Stimulated activated CD4-positive, alpha-beta T cell treated with anti-CD3 and anti-CD28 coated beads, Interleukin-1b, Interleukin-23, amount 100 ng/mL, for 24 hours (primary cell): Measurements from ENCODE around the gene NEURL1.
"Not testable (repeated sequence)": the region's sequence is repeated elsewhere in the genome, so short reads cannot be mapped to it uniquely, and the experiment has no call there.

ENCODE experiments used
- DNase-seq, 4 experiments: peaks; one replicate each; pipeline ENCODE4 v3.0.0-alpha.2; 2020; ENCODE audit warnings: low read depth in 4 of 4, low spot score in 1 of 4

Gene NEURL1

DNA sequence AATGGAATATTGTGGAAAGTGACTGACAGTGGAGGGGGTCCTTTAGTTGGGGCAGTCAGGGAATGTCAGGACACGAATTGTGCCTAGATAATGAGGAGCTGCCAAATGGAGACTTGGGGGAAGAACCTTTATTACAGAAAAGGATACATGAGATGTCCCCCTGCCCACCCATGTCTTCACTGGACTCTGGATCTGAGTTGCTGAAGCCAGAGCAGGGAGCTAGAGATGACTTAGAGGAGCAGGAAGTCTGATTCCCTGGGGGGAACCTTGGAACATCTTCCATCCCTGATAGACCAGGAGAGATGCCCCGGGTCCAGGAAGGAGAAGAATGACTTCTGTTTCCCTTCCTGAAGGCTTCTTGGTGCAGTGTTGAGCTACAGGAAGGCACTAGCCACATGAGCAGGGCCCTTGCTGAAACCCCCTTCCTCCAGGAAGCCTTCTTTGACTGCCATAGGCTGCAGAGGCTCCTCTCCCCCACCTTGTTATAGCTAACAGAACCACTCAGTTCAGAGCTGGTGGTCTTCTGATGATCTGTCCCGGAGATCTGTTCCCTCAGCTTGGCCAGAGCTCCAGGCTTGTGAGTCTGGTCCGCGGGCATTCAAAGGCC, 747 bp upstream of the NEURL1 start:
- no peak for DNase-seq

GRCh38 chr10:103493916-103494877, 692 bp downstream of the NEURL1 start:
- no peak for DNase-seq

DNA sequence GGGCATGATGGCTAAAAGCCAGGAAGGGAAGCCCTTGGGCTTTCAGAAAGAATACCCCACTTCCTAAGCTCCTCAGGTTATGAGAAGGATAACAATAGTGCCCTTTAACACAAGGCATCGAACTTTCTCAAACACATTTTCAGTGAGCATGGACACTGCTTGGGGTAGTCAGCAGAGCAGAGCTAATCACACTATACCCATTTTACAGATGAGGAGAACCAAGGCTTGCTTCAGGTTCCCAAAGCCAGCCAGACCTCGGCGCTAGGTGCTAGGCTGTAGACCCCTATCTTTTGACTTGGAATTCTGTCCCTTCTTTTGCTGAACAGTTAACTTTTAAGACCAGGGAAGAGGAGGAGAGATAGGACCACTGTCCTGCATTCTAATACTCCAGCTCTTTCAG, 1.8 kb downstream of the NEURL1 start:
- DNase-seq: no peak

DNA sequence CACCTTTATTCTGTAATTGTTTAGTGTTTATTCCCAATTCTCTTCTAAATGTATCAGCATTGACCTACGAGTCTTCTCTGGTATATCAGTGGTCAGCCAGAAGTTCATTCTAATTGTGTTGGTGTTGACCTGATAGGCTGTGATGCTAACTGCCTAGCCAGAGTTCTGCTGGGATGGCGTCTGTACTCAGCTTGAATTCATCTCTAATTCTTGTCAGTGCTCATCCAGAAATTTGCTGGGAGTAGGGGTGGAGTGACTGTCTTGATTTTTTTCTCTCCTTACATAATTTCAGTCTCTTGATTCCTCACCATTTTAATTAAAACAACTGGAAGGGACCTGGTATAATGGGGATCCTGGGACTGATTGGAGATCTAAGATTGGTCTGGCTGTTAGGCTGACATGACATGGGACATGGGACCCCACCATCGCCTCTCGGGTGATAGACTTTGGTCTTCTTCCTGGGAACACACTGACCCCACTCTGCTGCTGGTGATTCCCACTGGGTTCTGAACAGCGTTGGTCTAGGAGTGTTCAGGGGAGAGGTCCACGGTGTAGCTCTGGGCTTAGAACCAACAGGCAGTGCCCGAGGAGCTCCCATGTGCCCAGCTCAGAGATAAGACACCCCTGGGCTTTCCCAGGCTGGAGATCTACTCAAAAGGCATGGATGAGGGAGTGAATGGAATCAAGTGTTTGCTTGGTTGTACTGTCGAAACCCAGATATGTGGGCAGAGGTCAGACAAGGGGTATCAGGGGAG, 3.8 kb downstream of the NEURL1 start:
- no peak for DNase-seq

DNA sequence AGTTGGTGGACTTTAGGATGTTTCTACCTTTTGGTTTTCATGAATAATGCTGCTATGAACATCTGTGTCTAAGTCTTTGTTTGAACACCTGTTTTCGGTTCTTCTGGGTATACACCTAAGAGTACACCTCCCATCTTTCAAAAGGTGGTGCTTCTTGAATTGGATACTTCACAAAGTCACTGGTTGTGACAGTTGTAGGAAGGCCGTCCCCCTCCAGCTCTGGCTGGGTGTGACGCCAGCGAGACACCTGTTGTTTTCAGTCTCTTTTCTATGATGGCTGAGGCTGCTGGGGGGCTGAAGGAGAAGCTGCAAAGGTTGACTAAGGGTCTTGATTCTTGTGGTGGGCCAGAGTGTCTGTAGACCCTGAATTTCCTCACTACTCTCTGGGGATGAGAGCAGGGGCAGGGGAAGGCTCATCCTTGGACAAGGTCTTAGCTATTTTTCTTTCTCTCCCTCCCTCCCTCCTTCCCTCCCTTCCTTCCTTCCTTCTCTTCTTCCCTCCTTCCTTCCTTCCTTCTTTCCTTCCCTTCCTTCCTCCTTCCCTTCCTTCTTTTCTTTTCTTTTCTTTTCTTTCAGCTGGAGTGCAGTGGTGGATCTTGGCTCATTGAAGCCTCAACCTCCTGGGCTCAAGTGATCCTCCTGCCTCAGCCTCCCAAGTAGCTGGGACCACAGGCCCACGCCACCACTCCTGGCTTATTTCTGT, 5.6 kb downstream of the NEURL1 start:
- DNase-seq: no peak

GRCh38 chr10:103499881-103500280, 6.4 kb downstream of the NEURL1 start:
- no peak for DNase-seq

- DNase-seq: no peak
Measured at GRCh38 chr10:103500481-103500880, 7.0 kb downstream of the NEURL1 start.

DNA sequence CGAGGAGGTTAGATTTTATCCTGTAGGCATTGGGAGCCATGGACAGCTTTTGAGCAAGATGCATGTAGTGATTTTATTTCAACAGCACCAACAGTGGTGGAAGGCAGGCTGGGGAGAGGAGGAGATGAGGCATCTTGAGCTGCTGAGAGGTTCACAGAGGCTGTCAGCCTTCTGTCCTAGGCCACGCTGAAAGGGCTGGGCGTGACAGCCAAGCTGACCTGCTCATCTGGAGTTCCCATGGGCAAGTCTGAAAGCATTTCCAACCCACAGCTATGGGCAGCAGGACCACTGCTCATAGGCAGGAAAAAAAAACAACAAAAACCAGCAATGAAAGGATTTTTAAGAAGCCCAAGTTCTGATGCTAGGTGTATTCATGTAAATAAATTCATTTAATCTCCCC, 7.7 kb downstream of the NEURL1 start:
- no peak for DNase-seq

DNA sequence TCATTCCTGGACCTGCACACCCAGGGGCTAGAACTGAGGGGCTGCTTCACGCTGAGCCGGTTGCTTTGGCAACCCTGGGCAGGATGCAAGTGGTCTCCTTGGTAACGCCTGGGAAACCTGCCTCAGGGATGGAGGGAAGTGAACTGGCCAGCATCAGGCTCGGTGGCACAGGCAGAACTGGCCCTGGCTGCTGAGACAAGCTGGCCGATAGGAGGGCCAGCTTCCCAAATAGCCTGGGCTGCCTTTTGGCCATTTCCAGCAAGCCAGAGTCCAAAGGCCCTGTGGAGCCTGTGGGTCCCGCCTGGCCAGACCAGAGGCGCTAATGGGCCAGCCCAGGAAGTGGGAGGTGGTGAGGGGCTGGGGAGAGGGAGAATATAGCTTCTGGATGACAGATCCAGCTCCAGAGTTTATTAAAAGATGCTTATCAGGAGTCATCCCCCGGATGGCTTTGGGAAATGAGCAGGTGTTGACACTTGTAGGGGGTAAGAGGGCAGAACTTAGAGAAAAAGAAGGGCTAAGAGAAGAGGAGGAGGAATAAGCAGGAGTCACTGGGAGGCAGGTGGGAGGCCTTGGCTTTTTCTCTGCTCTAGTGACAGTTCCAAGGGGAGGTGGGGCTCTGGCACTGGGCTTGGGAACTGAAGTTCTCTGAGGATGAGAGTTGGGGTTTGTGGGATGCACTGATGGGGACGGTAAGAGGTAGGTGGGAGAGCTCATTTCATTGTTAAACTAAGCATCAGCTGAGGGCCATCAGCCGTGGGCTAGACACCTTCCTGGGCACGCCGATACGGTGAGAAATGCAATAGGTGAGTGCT, 9.6 kb downstream of the NEURL1 start:
- no peak for DNase-seq

GRCh38 chr10:103503777-103504176, 10.3 kb downstream of the NEURL1 start:
- not testable (repeated sequence) for DNase-seq

DNA sequence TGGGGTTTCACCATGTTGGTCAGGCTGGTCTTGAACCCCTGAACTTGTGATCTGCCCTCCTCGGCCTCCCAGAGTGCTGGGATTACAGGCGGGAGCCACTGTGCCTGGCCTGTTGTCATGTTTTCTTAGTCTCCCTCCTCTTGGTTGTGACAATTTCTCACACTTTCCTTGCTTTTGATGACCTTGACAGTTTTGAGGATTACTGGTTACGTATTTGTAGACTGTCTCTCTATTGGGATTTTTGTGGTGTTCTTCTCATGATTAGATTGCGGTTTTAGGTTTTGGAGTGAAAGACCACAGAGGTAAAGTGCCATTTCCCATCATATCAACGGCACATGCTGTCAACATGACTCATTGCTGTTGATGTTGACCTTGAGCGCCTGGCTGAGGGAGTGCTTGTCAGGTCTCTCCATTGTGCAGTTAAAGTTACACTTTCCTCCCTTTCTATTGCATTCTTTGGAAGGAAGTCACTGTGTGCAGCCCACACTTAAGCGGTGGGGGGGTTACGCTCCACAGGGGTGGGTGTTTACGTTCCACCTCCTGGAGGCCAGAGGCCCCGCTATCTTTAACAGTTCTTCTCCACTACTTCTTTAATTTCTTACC, 10.8 kb downstream of the NEURL1 start:
- DNase-seq: peak in 2 of 4 experiments; percentile 16 to 41

GRCh38 chr10:103506061-103506460, 12.6 kb downstream of the NEURL1 start:
- no peak for DNase-seq

DNA sequence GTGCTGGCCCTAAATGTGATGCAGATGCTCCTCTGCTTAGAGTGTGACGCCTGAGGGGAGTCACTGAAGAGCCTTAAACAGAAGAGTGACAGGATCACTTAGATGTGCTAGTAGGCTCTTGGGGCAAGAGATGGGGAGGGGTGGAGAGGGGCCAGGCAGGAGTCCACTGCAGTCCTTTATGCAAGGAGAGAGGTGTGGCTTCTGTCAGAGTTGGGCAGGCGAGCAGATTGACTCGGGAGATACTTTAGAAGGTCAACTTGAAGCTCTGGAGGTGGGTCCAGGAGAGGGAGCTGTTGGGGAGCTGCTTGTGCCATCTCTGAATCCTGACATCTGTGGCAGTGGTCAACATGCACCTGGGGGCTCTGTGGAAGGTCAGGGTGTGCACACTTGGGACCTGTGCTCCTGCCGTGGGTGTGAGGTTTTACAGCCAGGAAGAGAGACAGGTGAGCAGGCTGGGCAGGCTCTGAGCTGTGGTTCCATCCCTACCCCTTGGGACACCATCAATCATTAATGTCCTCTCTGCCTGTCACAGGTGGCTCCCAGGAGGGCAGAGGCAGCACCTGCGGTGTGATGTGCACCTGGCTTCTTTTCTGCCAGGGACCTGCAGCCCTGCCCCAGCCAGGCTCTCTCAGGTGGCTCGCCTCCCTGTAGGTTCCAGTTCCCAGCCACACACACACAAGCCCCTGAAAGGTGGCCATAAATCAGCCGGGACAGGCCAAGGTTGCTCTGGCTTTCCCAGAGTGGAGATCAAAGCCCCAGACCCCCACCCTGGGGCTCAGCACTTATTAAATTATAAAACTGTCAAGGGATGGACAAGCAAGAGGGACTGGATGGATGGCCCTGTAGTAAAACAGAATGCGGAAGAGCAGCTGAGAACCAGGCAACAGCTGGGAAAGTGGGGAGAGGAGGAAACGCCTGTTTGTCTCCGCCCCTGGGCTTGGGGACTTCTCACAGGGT, 14.0 kb downstream of the NEURL1 start:
- no peak for DNase-seq

DNA sequence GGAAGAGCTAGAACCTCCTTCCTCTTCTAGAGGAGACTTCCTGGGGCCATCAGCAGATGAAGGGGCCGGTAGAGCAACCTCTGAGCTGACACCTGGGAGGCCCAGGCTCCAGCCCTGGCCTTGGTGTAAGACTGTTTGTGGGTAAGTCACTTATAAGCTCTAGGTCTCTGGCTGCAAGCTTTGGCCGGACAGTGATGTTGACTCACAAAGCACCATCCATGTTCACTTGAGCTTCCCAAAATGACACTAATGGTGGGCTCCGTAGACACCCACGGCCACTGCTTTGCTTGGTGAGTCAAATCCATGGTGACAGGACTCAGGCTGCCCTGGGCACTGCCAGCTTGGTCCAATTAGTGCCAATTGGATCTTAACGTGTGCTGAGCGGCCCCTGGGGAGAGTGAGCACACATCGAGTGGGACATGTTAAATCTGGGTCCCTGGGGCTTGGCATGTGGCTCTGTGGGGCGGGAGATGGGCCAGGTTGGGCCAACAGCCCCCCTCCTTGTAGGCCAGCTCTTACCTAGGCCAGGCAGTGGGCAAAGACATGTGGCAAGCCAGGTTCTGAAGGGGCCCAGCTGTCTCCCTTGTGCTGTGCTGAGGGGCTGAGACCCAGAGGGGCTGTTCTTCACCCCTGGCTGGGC, 16.7 kb downstream of the NEURL1 start:
- DNase-seq: no peak

DNA sequence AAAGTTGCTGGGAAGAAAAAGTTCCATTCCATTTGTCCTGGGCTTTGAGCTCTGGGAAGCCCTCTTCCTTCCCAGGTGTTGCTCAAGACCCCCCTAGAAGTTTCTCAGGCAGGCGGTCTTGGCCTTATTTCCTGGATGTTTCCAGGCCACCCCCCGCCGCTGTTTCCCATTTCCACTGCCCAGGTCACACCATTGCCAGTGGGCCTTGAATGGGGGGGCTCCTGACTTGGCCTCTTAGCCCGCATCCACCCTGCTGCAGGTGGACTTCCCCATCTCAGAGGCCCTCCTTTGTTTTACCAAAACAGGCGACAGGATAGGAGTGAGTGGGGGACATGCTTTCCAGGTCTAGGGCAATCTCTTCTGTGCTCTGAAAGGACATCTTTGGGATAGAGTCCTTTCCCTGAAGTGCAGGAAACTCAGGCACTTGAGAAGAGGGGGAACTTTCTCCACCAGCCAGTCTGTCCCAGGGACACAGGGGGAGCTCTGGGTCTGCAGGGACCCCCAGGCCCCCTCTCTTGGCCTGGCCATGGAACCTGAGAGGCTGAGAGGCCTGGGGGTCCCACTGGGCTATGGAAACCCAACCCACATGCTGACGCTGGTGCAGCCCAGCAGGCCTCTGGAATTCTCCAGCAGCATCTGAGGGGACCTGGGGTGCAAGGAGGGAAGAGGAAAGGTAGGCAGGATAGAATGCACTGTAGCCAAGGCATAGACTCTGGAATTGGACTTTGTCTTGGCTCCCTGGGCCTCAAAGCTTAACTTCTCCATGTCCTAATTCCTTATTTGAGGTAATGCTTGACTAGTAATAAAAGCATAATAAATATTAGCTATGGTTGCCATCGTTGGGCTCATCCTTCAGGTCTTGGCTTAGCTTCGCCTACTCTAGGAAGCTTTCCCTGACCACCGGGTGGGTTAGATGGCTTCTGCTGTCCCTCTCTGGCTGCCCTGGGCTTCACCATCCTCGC, 17.6 kb downstream of the NEURL1 start:
- DNase-seq: no peak

- DNase-seq: no peak
Measured at GRCh38 chr10:103512166-103512565, 18.7 kb downstream of the NEURL1 start.
